Trophoblast cell (in vitro differentiated cells and primary cell): Measurements from ENCODE around the gene CYP3A4.
"Not testable (repeated sequence)": the region's sequence is repeated elsewhere in the genome, so short reads cannot be mapped to it uniquely, and the experiment has no call there.

Experiments used
- DNase-seq, 2 donors: peaks; one replicate each; pipeline ENCODE4 v3.0.0-alpha.2; 2016
- H2AFZ ChIP-seq: 2 replicates; pipeline ENCODE4 v1.6.1; 2013; ENCODE audit warnings: low read length, moderate library complexity, mild to moderate bottlenecking; ENCODE audit not compliant: insufficient read depth, poor library complexity
- H2AK5ac ChIP-seq: 2 replicates; pipeline ENCODE4 v1.6.1; 2013; ENCODE audit warnings: mild to moderate bottlenecking, low read length
- H2BK120ac ChIP-seq: 2 replicates; pipeline ENCODE4 v1.6.1; 2013; ENCODE audit warnings: low read length, mild to moderate bottlenecking, moderate library complexity; ENCODE audit not compliant: insufficient read depth, poor library complexity
- H2BK12ac ChIP-seq: 2 replicates; pipeline ENCODE4 v1.6.1; 2013; ENCODE audit warnings: mild to moderate bottlenecking, low read length, moderate library complexity
- H2BK5ac ChIP-seq: 2 replicates; pipeline ENCODE4 v1.6.1; 2013; ENCODE audit warnings: low read length, low read depth, moderate library complexity, mild to moderate bottlenecking; ENCODE audit not compliant: poor library complexity
- H3K14ac ChIP-seq: 2 replicates; pipeline ENCODE4 v1.6.1; 2013; ENCODE audit warnings: mild to moderate bottlenecking, low read length
- H3K18ac ChIP-seq: 2 replicates; pipeline ENCODE4 v1.6.1; 2013; ENCODE audit warnings: mild to moderate bottlenecking, low read length
- H3K23ac ChIP-seq: 2 replicates; pipeline ENCODE4 v1.6.1; 2013; ENCODE audit warnings: low read length
- H3K27ac ChIP-seq: 2 replicates; pipeline ENCODE4 v1.5.1; 2013; ENCODE audit warnings: low read depth, mild to moderate bottlenecking, inconsistent platforms, low read length, moderate library complexity
- H3K27me3 ChIP-seq: 2 replicates; pipeline ENCODE4 v1.6.1; 2013; ENCODE audit warnings: inconsistent platforms, mild to moderate bottlenecking, low read length, moderate library complexity; ENCODE audit not compliant: insufficient read depth
- H3K36me3 ChIP-seq, 2 experiments: 1 replicate in 1 of 2; 2 replicates in 1 of 2; pipeline ENCODE4 v1.6.1; 2013; ENCODE audit warnings: low read length in 2 of 2, mild to moderate bottlenecking in 2 of 2, moderate library complexity in 1 of 2; ENCODE audit not compliant: insufficient read depth in 2 of 2, control insufficient read depth in 1 of 2
- H3K4ac ChIP-seq: 2 replicates; pipeline ENCODE4 v1.6.1; 2013; ENCODE audit warnings: low read depth, mild to moderate bottlenecking, low read length, moderate library complexity
- H3K4me1 ChIP-seq, 2 experiments: 1 replicate in 1 of 2; 2 replicates in 1 of 2; pipeline ENCODE4 v1.6.1; 2013; ENCODE audit warnings: low read length in 2 of 2, mild to moderate bottlenecking in 2 of 2, moderate library complexity in 1 of 2; ENCODE audit not compliant: insufficient read depth in 2 of 2, control insufficient read depth in 1 of 2
- H3K4me2 ChIP-seq: 2 replicates; pipeline ENCODE4 v1.6.1; 2013; ENCODE audit warnings: inconsistent platforms, mild to moderate bottlenecking, low read length, moderate library complexity
- H3K4me3 ChIP-seq: 2 replicates; pipeline ENCODE4 v1.5.1; 2013; ENCODE audit warnings: mild to moderate bottlenecking, low read depth, low read length, inconsistent platforms
- H3K79me1 ChIP-seq: one replicate; pipeline ENCODE4 v1.6.1; 2013; ENCODE audit warnings: low read length
- H3K79me2 ChIP-seq: 2 replicates; pipeline ENCODE4 v1.6.1; 2013; ENCODE audit warnings: low read length, mild to moderate bottlenecking; ENCODE audit not compliant: control insufficient read depth, insufficient read depth, poor library complexity
- H3K9ac ChIP-seq: 2 replicates; pipeline ENCODE4 v1.6.1; 2013; ENCODE audit warnings: mild to moderate bottlenecking, low read length
- H3K9me3 ChIP-seq: 2 replicates; pipeline ENCODE4 v1.6.1; 2013; ENCODE audit warnings: low read depth, mild to moderate bottlenecking, control low read depth, inconsistent platforms, low read length; ENCODE audit not compliant: insufficient read depth
- H4K12ac ChIP-seq: 2 replicates; pipeline ENCODE4 v1.6.1; 2013; ENCODE audit warnings: low read depth, mild to moderate bottlenecking, low read length, moderate library complexity
- H4K8ac ChIP-seq: 2 replicates; pipeline ENCODE4 v1.6.1; 2013; ENCODE audit warnings: low read depth, mild to moderate bottlenecking, low read length, moderate library complexity
- H4K91ac ChIP-seq: one replicate; pipeline ENCODE4 v1.6.1; 2013; ENCODE audit warnings: low read depth, mild to moderate bottlenecking, low read length, moderate library complexity
- WGBS: extraction: QIAGEN DNeasy Blood & Tissue Kit; methylation state at CpG from one replicate; pipeline ENCODE4 v1.1.7; 2013; ENCODE audit warnings: missing lambda C conversion rate; ENCODE audit not compliant: insufficient read length, insufficient coverage; ENCODE audit errors: extremely low coverage; 5-methylcytosine and 5-hydroxymethylcytosine counted together

Gene CYP3A4

DNA sequence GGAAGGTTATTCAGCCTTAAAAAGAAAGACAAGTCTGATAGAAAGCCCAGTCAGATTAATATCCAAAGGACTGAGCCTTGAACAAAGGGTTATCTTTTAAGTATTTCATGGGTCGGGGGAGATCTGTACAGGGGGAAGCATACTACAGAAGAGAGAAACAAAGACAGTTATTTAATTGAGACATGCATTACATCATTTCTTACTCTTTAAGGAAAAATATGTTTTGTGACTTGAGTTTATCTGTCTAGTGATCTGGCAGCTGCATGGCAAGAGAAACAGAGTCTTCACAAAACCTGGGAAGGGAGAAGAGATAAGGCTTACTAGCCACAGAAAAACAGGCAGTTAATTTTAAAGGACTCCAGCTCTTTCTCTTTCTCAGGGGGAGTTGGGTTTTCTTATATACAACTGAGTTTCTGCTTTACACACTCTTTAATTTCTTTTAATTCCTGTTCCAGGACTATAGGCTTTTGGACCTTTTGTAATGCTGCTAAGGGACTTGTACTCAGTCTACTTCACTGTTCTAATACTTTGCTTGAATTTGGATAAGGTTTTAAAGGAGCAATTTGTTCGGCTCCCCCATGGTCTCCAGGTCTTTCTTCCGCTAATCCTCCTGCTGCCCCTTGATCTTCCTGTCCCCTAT is 23.0 kb upstream of the CYP3A4 start:
- no peak overlapping the region for H4K12ac ChIP-seq
- no peaks in the 10 kb centered on the region for H3K79me2 ChIP-seq
- peak overlapping the region; percentile 62 for H4K91ac ChIP-seq
- H2AK5ac ChIP-seq = no peak overlapping the region
- no peak overlapping the region for H3K18ac ChIP-seq
- H2AFZ ChIP-seq = no peak overlapping the region
- H3K27me3 ChIP-seq = no peaks in the 10 kb centered on the region
- no CpG with 5 or more reads among the region's 3 CpGs for WGBS
- no peak overlapping the region for H3K4ac ChIP-seq
- H3K14ac ChIP-seq = no peak overlapping the region
- peaks cover 0 to 9% of the 10 kb centered on the region in 2 experiments for H3K4me1 ChIP-seq
- peak overlapping the region; percentile 72 for H2BK120ac ChIP-seq
- H3K23ac ChIP-seq = no peak overlapping the region
- peak overlapping the region; percentile 40 for H2BK5ac ChIP-seq
- peaks cover 1% of the 10 kb centered on the region for H3K79me1 ChIP-seq
- H2BK12ac ChIP-seq = peak overlapping the region; percentile 84
- peak overlapping the region; percentile 54 for H4K8ac ChIP-seq
- no peaks in the 10 kb centered on the region for H3K36me3 ChIP-seq
- H3K27ac ChIP-seq = peak overlapping the region; percentile 41
- no peaks in the 10 kb centered on the region for H3K9me3 ChIP-seq
- no peak overlapping the region for H3K9ac ChIP-seq
- H3K4me3 ChIP-seq = no peak overlapping the region
- H3K4me2 ChIP-seq = no peak overlapping the region
- DNase-seq = peak in 1 of 2 donors; percentile 24

DNA sequence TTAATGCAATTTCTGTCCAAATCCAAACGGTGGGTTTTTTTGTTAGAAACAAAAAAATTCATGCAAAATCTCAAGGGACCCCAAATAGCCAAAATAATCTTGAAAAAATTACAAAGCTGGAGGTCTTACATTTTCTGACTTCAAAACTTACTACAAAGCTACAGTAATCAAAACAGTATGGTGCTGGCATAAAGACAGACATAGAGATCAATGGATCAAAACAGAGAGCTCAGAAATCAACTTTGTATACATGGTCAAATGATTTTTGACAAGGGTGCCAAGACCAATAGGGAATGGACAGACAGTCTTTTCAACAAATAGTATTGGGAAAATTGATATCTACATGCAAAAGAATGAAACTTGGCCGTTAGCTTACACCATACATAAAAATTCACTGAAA is 21.7 kb upstream of the CYP3A4 start:
- Histone ChIP-seq H3K4me2 (no peak overlapping the region), H3K9me3 (no peaks in the 10 kb centered on the region), H3K23ac (no peak overlapping the region), H2AK5ac (no peak overlapping the region), H2AFZ (no peak overlapping the region), H4K91ac (no peak overlapping the region), H3K4me1 (peaks cover 0 to 9% of the 10 kb centered on the region in 2 experiments), H3K27me3 (no peaks in the 10 kb centered on the region), H3K18ac (no peak overlapping the region), H4K12ac (no peak overlapping the region), H3K79me1 (peaks cover 1% of the 10 kb centered on the region), H3K14ac (no peak overlapping the region), H3K79me2 (no peaks in the 10 kb centered on the region), H3K4me3 (no peak overlapping the region), H2BK12ac (no peak overlapping the region), H3K36me3 (no peaks in the 10 kb centered on the region), H3K9ac (no peak overlapping the region), H2BK5ac (no peak overlapping the region), H3K27ac (no peak overlapping the region), H4K8ac (no peak overlapping the region), H2BK120ac (no peak overlapping the region), H3K4ac (no peak overlapping the region)
- DNase-seq = no peak
- no CpG with 5 or more reads among the region's 2 CpGs for WGBS

DNA sequence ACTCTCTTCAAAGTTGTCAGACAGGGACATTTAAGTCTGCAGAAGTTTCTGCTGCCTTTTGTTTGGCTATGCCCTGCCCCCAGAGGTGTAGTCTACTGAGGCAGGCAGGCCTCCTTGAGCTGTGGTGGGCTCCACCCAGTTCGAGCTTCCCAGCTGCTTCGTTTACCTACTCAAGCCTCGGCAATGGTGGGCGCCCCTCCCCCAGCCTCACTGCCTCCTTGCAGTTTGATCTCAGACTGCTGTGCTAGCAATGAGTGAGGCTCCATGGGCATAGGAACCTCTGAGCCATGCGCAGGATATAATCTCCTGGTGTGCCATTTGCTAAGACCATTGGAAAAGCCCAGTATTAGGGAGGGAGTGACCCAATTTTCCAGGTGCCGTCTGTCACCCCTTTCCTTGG is 19.1 kb upstream of the CYP3A4 start:
- no CpG with 5 or more reads among the region's 6 CpGs for WGBS
- DNase-seq, H3K9ac ChIP-seq, H4K91ac ChIP-seq, H3K4me2 ChIP-seq, H3K14ac ChIP-seq, H2AFZ ChIP-seq, H3K79me1 ChIP-seq, H3K4ac ChIP-seq, H4K8ac ChIP-seq, H3K23ac ChIP-seq, H2AK5ac ChIP-seq, H2BK5ac ChIP-seq, H3K18ac ChIP-seq, H3K27ac ChIP-seq, H2BK120ac ChIP-seq, H4K12ac ChIP-seq, H3K27me3 ChIP-seq, H3K4me3 ChIP-seq, H3K36me3 ChIP-seq, H3K9me3 ChIP-seq, H3K4me1 ChIP-seq, H3K79me2 ChIP-seq, H2BK12ac ChIP-seq: not testable (repeated sequence)

DNA sequence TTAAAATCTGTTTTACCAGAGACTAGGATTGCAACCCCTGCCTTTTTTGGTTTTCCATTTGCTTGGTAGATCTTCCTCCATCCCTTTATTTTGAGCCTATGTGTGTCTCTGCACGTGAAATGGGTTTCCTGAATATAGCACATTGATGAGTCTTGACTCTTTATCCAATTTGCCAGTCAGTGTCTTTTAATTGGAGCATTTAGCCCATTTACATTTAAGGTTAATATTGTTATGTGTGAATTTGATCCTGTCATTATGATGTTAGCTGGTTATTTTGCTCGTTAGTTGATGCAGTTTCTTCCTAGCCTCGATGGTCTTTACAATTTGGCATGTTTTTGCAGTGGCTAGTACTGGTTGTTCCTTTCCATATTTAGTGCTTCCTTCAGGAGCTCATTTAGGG is 17.4 kb upstream of the CYP3A4 start:
- WGBS = no CpG with 5 or more reads among the region's 3 CpGs
- not testable (repeated sequence) for H3K23ac ChIP-seq, DNase-seq, H3K14ac ChIP-seq, H3K4me3 ChIP-seq, H2BK120ac ChIP-seq, H3K36me3 ChIP-seq, H2AK5ac ChIP-seq, H3K4ac ChIP-seq, H4K12ac ChIP-seq, H3K9me3 ChIP-seq, H3K4me2 ChIP-seq, H2BK12ac ChIP-seq, H3K79me2 ChIP-seq, H3K4me1 ChIP-seq, H4K8ac ChIP-seq, H3K27ac ChIP-seq, H4K91ac ChIP-seq, H3K79me1 ChIP-seq, H2AFZ ChIP-seq, H2BK5ac ChIP-seq, H3K18ac ChIP-seq, H3K27me3 ChIP-seq, H3K9ac ChIP-seq
